Esophagus squamous epithelium (tissue), 5 donors: ENCODE data around the gene IMMT. TPM values are rescaled to one million over a fixed set of nuclear protein-coding genes. Genes with fewer than 3 reads are reported as not detected.

Experiments
- DNase-seq: peaks from one replicate; lab custom pipeline; 2025; lab: John Stamatoyannopoulos, UW
- H3K27ac ChIP-seq, 4 donors: fragments of 200-600 bp; sonication (generic); one replicate each; pipeline ENCODE4 v1.5.1; 2016 to 2019; ENCODE audit warnings: mild to moderate bottlenecking in 1 of 4
- H3K27me3 ChIP-seq, 4 donors: fragments of 200-600 bp; sonication (generic); 1 replicate in 3 of 4; 2 replicates in 1 of 4; pipeline versions ENCODE4 v1.5.1 to v1.6.0; 2017 to 2021; ENCODE audit warnings: antibody characterized with exemption in 1 of 4
- H3K36me3 ChIP-seq, 3 donors: fragments of 200-600 bp; sonication (generic); one replicate each; pipeline ENCODE4 v1.5.1; 2016 to 2019
- H3K4me1 ChIP-seq, 3 donors: fragments of 200-600 bp; sonication (generic); one replicate each; pipeline ENCODE4 v1.5.1; 2017 to 2019
- H3K4me3 ChIP-seq, 4 donors: fragments of 200-600 bp; sonication (generic); 1 replicate in 3 of 4; 2 replicates in 1 of 4; pipeline ENCODE4 v1.5.1; 2016 to 2019; ENCODE audit warnings: mild to moderate bottlenecking in 2 of 4, moderate library complexity in 1 of 4
- H3K9me3 ChIP-seq, 3 donors: fragments of 200-600 bp; sonication (generic); one replicate each; pipeline ENCODE4 v1.5.1; 2016 to 2019
- CTCF ChIP-seq, 6 experiments: fragments of 450-650 bp in 4 of 6; fragments of 200-600 bp in 2 of 6; sonication (generic) in 2 of 6; IDR thresholded peaks; one replicate each; pipeline ENCODE4 v1.5.1; 2016 to 2019; ENCODE audit warnings: antibody characterized with exemption in 6 of 6, mild to moderate bottlenecking in 4 of 6, moderate library complexity in 4 of 6
- POLR2A ChIP-seq, 4 donors: fragments of 450-650 bp; IDR thresholded peaks; one replicate each; pipeline ENCODE4 v1.6.1; 2017; ENCODE audit warnings: antibody characterized with exemption in 4 of 4, mild to moderate bottlenecking in 4 of 4, moderate library complexity in 3 of 4
- WGBS, 2 donors: methylation state at CpG; one replicate each; pipeline ENCODE4 v1.1.5; 2018; 5-methylcytosine and 5-hydroxymethylcytosine counted together
- intact Hi-C: fragments of 100-400 bp; cut with DNase I; formaldehyde crosslinking; loops from one replicate; pipeline ENCODE4 v1.15.0; 2022
- total RNA-seq, 4 donors: library from RNA; depleted of rRNA; stranded (reverse); fragments of >200 nt; gene quantifications; one replicate each; pipeline ENCODE4 v1.1.0, GENCODE V29; 2016
- donor health status: DM: yes; HTN: yes; CAD: no.

The IMMT gene
- total RNA-seq, 4 donors from 2014 or later, result 40.1 to 55.1 (median 49.0) TPM

GRCh38 chr2:86171295-86171694, 24.0 kb downstream of the IMMT start:
- no peak overlapping the region for H3K4me3 ChIP-seq
- H3K4me1 ChIP-seq, result no peaks in the 10 kb centered on the region
- WGBS, 2 donors, result 93 to 95% methylated on average over 3 of the region's 3 CpGs
- TF ChIP-seq POLR2A (IDR thresholded peaks at IDR 0.05) (no peak), CTCF (IDR thresholded peaks at IDR 0.05) (no peak)
- no peaks in the 10 kb centered on the region for H3K27me3 ChIP-seq
- no peak overlapping the region for H3K27ac ChIP-seq
- intact Hi-C loops, result no loop called here
- H3K36me3 ChIP-seq, result peaks cover 0 to 92% (median 2%) of the 10 kb centered on the region in 3 donors
- no peaks in the 10 kb centered on the region for H3K9me3 ChIP-seq
- no peak for DNase-seq

GRCh38 chr2:86170449-86170848, 24.8 kb downstream of the IMMT start:
- DNase-seq, result no peak
- no peak for TF ChIP-seq CTCF (IDR thresholded peaks at IDR 0.05)
- no peak for TF ChIP-seq POLR2A (IDR thresholded peaks at IDR 0.05)
- Histone ChIP-seq H3K36me3 (peaks cover 0 to 92% (median 8%) of the 10 kb centered on the region in 3 donors), H3K4me3 (no peak overlapping the region), H3K9me3 (no peaks in the 10 kb centered on the region), H3K27ac (no peak overlapping the region), H3K27me3 (no peaks in the 10 kb centered on the region), H3K4me1 (no peaks in the 10 kb centered on the region)
- intact Hi-C loops, result no loop called here
- 84% methylated on average over 4 of the region's 4 CpGs for WGBS, 2 donors

DNA sequence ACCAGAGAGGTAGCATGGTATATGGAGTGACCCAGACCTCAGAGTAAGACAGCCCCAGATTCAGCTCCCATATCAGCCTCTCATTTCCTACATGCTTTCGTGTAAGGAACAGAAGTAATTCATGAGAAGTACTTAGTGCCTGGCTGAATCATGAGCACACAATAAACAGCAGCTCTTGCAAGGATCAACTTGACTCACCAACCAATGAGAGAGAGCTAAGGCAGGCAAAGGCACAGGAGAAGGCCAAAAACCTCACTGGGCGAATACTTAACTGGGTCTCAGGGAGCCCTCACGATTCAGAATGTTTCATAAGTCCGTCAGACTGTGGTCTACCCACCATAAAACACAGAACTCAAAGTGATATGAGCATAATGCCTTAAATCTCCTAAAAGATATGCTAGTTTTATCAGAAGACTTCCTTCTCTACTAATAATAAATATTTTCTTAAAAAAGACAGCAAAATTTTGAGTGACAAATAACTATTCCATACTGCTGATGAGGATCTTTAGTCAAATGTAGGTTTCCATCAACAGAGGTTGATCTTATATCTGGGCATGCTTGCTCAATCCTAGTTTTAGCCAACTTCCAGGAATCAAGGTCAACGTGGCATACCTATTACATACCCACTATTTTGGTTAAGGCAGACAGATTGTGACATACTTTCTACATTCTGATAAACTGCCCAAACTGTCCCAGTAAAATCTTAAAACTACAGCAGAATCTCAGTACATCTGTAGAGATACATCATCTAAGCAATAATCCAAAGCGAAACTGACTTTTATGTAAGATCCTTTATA, 34.9 kb downstream of the IMMT start:
- H3K36me3 ChIP-seq, result peaks cover 4 to 100% (median 28%) of the 10 kb centered on the region in 3 donors

GRCh38 chr2:86158286-86158685, 37.0 kb downstream of the IMMT start:
- WGBS, 2 donors, result 85 to 90% methylated on average over 4 of the region's 4 CpGs
- Histone ChIP-seq H3K4me3 (no peak overlapping the region), H3K27ac (no peak overlapping the region), H3K9me3 (no peaks in the 10 kb centered on the region), H3K27me3 (no peaks in the 10 kb centered on the region), H3K4me1 (no peaks in the 10 kb centered on the region), H3K36me3 (peaks cover 4 to 97% (median 23%) of the 10 kb centered on the region in 3 donors)
- intact Hi-C loops, result no loop called here
- no peak for TF ChIP-seq CTCF (IDR thresholded peaks at IDR 0.05)
- DNase-seq, result no peak

More for the DNA sequence above, 34.9 kb downstream of the IMMT start:
- no peak overlapping the region for H3K27ac ChIP-seq
- no peaks in the 10 kb centered on the region for H3K9me3 ChIP-seq
- no peak for DNase-seq
- 90 to 93% methylated on average over 6 of the region's 6 CpGs for WGBS, 2 donors
- H3K27me3 ChIP-seq, result no peaks in the 10 kb centered on the region
- H3K4me1 ChIP-seq, result no peaks in the 10 kb centered on the region
- H3K4me3 ChIP-seq, result no peak overlapping the region
- intact Hi-C loops, result no loop called here
- no peak for TF ChIP-seq POLR2A (IDR thresholded peaks at IDR 0.05)
- TF ChIP-seq CTCF (IDR thresholded peaks at IDR 0.05), result no peak

GRCh38 chr2:86157009-86157556, 38.2 kb downstream of the IMMT start:
- no peak overlapping the region for H3K27ac ChIP-seq
- no peaks in the 10 kb centered on the region for H3K9me3 ChIP-seq
- no peak for DNase-seq
- no peak for TF ChIP-seq POLR2A (IDR thresholded peaks at IDR 0.05)
- TF ChIP-seq CTCF (IDR thresholded peaks at IDR 0.05), result no peak
- H3K4me1 ChIP-seq, result no peaks in the 10 kb centered on the region
- no peak overlapping the region for H3K4me3 ChIP-seq
- intact Hi-C loops, result no loop called here
- WGBS, 2 donors, result 81 to 88% methylated on average over 2 of the region's 2 CpGs
- H3K36me3 ChIP-seq, result peaks cover 10 to 96% (median 22%) of the 10 kb centered on the region in 3 donors
- H3K27me3 ChIP-seq, result no peaks in the 10 kb centered on the region
